Left ventricle myocardium superior (tissue), 1 donor: ENCODE measurements around the gene TGFBR2. TPM values are rescaled to one million over a fixed set of nuclear protein-coding genes. Genes with fewer than 3 reads are reported as not detected.

Source experiments
- ATAC-seq: fragments of 200-7000 bp; cut with Tn5 transposase; one replicate; pipeline ENCODE4 v1.9.1; 2020; ENCODE audit warnings: mild to moderate bottlenecking, moderate library complexity
- DNase-seq: peaks from one replicate; pipeline ENCODE4 v3.0.0-alpha.2; 2020
- intact Hi-C: fragments of 100-400 bp; cut with micrococcal nuclease; formaldehyde crosslinking; loops from one replicate; pipeline ENCODE4 v1.11.0; 2022
- total RNA-seq: library from RNA; stranded (reverse); fragmentation: NEBNext Ultra II Directional; extraction: Animal tissue kit (Norgen Biotek cat#: 25700); gene quantifications from one replicate; pipeline ENCODE4 v1.2.1, GENCODE V29; 2021
- donor health status: DM: no; HTN: yes; CAD: no; lungs with severe emphysema.

Gene TGFBR2
- total RNA-seq, 1 donor from 2014 or later, result 175 TPM

DNA sequence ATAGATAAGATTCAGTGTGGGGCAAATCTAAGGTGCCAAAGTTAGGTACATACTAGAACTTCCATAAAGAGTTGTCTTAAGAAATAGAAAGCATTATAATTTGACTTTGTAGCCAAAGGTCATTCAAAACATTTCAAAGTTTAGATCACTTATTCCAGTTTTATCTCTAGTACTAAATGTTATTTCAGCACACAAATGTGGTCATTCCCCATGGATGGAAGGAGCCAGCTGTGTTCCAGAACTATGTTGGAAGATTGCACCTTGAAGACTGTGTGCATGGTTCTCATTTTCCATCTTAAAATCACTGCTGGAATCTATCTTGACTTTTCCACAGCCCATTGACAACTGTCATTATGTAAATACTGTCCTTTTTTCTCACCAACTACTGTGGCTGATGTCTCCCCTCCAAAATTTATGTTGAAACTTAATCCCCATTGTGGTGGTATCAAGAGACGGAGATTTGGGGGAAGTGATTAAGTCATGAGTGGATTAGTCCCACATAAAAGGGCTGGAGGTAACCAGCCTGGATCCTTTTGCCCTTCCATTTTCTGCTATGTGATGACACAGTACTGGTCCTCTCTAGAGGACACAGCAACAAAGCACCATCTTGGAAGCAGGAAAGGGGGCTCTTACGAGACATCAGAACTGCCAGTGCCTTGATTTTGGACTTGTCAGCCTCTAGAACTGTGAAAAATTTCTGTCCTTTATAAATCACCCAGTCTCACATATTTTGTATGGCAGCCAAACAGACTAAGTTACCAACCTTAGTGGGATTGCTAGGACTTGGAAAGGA lies 24.0 kb downstream of the TGFBR2 start:
- intact Hi-C loops, result no loop called here
- ATAC-seq, result peak; percentile 67
- no peak for DNase-seq

DNA sequence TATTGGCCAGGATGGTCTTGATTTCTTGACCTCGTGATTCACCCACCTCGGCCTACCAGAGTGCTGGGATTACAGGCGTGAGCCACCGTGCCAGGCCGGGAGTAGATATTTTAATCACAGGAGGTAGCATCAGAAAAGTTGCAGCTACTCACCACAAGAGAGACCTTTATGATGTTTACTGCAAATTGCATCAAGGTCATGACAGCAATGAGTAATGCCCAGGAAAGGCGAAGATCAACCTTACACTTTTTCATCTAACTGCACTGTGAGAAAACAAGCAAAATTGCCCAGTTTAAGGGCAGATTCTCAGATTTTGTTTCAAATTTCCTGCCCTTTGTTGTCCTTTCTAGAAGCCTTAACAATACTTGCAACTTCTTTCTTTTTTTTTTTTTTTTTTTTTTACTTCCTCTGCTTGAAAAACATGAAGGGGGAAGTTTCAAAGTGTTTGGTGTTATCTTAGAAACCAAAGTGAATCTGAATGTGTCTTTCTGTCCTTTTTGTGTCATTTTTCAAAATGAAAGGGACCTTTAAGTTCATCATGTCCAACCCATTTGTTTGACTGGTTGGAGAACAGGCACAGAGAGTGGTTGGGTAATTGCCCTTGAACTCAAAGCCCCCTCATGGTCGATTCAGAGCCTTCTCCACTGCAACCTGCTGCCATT lies 25.0 kb downstream of the TGFBR2 start:
- DNase-seq (no peak), ATAC-seq (no peak)
- intact Hi-C loops, result no loop called here

DNA sequence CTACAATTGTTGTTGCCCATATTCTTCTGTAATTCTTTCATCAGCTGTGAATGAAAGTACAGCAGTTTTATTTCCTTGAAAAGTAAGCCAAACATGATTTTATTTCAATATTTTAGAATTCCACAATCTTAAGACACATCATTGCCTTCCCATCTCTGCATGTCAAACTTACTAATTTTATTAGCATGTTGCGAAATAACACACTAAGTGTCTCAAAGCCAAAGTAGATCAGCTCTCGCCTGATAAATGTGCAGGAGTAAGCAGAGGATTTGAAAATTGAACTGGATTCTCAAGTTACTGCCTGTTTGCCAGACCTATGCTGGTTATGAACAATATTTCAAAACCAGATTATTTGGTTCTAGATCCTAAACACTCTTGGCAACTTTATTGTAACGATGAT lies 25.7 kb downstream of the TGFBR2 start:
- DNase-seq (no peak), ATAC-seq (peak; percentile 9)
- intact Hi-C loops, result no loop called here

DNA sequence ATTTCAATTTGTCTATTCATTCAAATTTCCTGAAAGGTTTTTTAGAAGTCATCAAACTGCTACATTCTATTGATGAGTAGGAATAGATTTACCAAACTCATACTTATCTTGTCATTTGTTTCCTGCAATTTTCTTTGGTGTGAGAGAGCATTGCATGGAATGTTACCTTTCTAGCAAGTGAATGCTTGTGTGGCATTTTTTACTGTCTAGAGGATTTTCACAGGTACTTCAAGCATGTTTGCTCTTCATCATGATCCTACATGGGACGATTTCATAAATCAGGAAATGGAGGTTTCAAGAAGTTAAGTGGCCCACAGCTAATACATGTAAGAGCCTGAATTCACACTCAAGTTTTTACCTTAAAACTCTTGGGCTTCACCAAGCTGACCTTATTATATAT lies 26.1 kb downstream of the TGFBR2 start:
- intact Hi-C loops, result no loop called here
- ATAC-seq, result no peak
- DNase-seq, result no peak

DNA sequence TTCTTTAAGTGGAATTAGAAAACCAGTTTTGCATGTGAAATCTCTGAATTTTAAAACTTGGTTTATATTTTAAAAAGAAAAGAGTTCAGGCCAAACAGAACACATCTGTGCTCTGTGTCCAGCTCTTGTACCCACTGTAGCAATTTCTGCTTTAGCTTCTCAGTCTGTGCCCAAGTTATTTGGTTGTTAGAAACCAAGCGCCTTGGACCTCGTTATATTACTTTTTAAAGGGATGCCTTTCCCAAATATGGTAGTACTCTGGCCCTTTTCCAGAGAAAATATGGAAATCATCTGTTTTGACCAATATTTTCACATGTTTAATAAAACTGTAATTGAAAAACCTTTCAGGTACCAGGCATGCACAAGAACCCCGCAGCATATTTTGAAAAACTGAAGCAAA lies 27.3 kb downstream of the TGFBR2 start:
- intact Hi-C loops, result no loop called here
- DNase-seq (no peak), ATAC-seq (no peak)

DNA sequence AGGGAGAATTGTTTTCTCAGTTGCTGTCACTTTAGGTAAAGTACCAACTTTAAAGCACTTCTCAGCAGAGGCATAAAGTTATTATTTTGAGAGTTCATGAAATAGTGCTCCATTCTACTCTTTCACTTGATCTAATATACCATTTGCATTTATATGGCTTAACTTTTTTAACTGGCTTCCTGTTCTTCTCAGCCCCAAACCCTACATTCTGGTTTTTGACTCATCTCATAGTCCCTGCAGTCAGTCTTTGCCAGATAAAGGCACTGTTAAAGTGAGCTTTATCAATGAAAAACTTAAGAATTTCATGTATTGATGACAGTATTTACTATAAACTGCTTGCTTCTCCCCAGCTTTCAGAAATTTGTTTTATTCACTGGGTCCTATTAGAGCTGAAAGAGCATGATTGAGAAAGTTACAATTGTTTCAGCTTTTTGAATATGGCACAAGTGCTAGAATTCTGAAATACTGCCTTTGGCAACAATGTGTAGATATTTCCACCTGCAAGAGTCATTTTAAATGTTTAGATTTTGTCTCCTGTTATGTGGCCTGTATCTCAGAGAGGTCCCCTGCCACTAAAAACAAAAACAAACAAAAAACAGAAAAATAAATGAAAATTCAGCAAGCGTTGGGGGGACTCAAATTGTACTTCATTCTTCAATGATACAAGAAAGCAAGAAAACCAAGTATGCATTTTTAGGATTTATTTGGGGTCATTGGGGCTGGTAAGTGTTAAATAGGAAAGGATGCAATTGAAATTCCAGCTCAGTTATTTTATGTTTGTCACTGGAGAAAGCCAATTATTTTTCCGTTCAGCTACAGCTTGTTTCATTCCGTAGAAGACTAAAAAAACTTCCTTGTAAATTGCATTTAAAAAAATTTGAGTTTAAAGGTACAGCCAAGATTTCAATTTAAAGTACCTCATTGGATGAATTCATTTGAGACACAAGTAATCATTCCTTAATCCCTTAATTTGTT lies 28.6 kb downstream of the TGFBR2 start:
- ATAC-seq, result no peak
- DNase-seq, result no peak
- intact Hi-C loops, result no loop called here

DNA sequence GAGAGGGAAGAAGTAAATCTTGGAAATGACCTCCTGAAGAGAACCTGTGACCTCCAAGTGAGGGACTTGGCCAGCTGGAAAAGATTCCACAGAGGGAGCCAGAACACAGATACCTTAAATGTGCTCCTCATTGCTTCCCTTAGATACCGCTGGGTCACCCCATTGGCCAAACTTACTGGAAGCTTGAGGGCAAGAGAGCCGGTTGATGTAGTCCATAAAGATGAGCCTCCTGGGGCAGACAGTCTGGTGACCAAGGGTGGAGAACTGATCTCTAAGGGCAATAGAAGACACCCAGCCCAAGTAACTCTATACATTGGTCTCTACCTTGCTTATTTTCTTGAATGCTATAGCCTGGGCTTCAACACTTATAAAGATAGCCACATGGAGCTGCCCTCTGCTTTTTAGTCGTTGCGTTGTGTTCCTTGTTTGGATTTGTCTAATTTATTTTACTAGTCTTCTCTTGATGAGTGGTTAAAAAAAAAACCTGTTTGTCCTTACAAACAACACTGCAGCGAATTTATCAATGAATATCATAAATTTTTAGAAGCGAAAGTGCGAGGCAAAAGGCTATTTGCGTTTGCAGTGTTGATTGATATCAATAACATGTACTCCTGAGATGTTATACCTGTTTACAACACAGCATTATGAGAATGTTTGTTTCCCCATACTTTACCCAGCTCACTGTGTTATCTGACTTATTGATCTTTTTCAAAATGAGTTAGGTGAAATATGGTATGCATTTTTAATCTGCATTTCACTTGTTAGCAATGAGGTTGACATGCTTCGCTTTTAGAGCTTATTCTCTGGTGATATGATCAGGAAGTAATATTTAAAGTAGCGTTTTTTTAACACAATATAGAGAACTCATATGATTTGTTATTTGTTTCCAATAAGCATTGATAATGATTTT lies 31.2 kb downstream of the TGFBR2 start:
- ATAC-seq, result no peak
- intact Hi-C loops, result no loop called here

DNA sequence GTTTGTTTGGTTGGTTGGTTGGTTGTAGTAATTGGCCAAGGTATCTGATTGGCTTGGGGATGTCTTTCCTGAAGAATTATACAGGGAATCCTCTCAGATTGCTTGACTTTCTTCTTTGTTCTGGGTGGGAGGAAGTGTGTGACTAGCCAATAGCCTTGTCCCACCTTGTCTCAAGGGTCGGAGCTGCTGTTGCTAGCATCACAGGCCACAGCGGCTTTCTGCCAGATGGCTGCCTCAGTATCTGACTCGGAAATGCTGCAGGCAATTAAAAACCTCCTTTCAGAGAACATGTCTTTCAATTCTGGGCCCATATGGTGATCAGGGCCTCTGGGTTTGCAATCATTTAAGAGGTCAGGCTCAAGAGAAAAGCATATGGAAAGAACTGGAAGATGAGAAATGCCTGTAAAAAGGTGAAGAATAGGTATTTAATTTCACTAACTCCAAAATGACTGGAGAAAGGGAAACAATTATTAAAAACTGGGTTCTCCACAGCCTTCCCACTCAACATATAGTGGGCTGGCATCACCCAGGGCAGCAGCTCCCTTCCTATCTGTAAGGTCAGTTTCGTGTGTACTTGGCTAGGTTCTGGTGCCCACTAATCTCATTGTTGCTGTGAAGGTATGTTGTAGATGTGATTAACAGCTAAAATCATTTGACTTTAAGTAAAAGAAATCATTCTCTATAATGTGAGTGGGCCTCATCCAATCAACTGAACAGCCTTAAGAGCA lies 32.4 kb downstream of the TGFBR2 start:
- DNase-seq (peak; percentile 71), ATAC-seq (peak; percentile 57)
- intact Hi-C loops, result no loop called here

More for the DNA sequence above, 31.2 kb downstream of the TGFBR2 start:
- DNase-seq, result no peak

DNA sequence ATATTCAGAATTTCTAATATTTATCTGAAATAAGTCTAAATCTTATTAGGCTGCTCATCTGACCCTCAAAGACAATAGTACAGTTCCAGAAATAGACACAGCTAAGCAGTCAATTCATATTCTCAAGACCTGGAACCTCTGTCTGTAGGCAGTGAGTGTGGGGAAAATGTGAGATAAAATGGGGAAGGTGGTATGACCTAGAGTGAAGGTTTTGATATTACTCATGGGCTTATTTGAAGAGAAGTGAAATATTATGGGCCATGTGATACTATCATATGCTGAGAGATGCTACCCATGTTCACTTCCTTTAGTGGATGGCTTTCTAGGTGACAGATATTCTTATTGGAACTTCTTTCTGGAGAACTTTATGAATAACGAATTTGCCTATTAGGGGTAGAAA lies 33.5 kb downstream of the TGFBR2 start:
- ATAC-seq (no peak), DNase-seq (no peak)
- intact Hi-C loops, result no loop called here

DNA sequence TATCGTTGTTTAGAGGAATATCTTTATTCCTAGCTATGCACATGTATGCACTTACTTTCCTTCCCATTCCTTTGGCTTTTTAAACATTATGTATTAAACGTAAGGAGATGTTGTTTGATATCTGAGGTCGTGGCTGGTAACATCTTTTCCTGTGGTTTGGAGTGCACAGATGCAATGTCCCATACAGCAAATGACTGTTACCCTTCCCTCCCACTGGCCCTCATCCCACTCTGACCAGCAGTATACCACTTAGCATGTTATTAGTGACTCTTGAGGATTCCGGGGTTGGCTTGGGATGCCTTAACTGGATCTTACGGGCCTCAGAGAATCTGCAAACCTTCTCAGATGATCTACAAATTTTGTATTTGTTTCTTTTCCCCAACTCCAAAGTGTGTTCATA lies 34.5 kb downstream of the TGFBR2 start:
- no peak for DNase-seq

DNA sequence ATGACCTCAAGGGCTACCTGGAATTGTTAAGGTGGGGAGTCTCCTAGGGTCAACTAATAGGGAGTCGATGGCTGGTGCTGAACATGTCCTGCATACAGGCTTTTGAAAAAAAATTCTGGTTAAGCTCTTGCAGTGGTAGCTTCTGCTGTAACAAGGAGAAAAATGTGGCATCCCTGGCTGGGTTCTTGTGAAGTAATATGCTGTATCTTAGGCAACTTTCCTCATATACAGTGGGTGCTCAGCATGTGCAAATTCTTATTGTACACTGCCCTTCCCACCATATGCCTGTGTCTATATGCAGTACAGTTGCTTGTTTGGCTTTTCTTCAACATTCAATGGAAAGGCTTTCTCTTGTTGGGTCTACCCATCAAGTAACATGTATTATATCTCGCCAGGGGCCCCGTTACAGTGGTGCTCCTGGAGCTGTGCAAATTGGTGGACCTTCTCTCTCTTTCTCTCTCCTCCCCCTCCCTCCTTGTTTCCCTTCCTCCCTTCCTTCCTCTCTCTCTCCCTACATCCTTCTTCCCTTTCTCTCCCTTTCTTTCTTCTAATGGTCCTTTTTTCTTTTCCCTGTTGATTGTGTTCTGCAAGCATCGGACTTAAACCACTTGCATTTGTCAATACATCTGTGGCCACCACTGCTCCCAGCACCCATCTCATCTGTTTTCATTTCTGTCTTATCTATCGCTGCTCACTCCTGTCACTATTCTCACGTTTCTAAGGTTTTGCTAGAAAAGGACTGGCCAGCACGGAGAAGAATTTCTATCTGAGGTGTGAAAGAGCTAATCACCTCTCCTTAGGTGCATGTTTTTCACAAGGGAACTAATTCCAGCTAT lies 35.2 kb downstream of the TGFBR2 start:
- ATAC-seq (no peak), DNase-seq (no peak)
- intact Hi-C loops, result no loop called here

More for the DNA sequence above, 34.5 kb downstream of the TGFBR2 start:
- intact Hi-C loops, result no loop called here
- ATAC-seq, result no peak

DNA sequence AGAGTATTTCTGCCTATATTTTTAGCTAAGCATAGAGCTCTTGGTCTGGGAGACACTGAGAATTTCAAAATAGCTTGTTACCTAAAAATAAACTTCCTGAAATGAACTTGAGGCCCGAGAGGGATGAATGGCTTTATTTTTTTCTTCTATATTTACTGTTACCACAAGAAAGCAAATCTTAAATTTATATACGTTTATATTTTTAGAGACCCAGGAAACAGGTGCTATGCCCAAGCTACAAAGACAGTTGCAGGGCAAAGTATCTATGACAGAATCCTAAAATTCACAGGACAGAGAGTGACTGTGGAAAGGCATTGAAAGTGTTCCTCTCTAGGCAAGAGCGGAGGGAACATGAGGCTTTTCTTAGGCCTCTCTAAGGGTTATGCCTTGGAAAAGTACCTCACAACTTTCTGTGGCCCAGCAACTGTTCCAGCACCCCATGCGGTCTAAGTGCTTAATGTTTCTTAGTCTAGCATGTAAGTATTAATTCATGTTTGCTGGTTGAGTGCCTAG lies 36.5 kb downstream of the TGFBR2 start:
- intact Hi-C loops, result no loop called here
- DNase-seq (no peak), ATAC-seq (peak; percentile 50)

DNA sequence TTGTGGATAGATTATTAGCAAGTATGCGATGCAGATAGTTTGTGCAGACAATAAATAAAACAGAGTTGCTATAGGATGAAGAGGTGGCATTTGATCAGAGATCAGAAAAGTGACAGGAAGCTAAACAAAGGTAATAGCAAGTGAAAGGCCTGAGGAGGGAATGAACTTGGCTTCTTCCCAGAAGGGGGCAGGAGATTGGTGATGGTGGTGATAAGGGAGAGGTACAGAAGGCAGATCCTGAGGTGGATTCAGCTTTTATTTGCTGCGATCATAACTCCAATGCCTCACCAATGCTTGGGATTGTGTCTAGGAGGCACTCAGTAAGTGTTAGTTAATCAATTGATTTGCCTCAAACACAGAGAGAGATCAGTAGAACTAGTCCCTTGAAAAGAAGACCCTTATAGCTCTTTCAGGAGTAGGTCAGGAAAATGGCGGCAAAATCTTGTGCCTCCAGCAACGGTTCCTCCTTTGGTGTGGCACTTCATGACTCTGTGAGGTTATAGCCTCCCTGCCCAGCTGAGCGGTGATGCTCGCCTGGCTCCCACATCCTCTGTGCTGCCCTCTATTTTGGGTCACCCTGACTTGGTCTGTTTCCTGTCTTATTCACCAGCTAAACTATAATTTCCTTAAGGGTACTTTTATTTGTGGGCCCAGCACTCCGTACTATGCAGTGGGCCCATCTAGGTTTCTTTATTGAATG lies 37.5 kb downstream of the TGFBR2 start:
- intact Hi-C loops, result no loop called here
- DNase-seq (no peak), ATAC-seq (peak; percentile 5)

DNA sequence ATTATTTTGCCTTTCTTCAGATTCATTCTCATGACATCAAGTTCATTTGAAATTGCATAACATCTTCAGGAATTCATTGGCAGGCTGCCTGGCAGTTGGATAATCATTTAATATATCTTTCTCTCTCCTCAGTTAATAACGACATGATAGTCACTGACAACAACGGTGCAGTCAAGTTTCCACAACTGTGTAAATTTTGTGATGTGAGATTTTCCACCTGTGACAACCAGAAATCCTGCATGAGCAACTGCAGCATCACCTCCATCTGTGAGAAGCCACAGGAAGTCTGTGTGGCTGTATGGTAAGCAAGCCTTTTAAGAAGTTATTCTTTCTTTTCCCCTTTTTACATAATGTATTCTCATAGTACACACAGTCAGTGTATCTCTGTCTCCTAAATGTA lies 38.2 kb downstream of the TGFBR2 start:
- intact Hi-C loops, result no loop called here
- ATAC-seq, result peak; percentile 16
- peak; percentile 47 for DNase-seq

DNA sequence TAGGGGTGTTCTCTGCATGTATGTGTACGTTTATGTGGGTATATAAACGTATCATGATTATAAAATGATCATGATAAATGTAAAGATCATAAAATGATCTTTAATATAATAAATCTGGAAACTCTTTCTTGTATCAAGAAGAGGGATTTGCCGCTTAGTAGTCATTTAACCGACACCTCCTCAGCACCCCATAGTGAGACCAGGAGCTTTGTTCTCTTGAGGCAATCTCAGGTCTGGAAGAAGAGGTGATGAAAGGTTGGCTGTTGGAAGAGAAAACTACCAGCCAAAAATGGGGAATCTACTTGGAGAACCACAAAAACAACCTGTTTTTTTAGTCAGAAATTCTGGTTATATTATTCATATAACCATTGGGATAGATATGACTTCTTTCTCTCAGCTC lies 38.7 kb downstream of the TGFBR2 start:
- no peak for ATAC-seq
- intact Hi-C loops, result no loop called here

DNA sequence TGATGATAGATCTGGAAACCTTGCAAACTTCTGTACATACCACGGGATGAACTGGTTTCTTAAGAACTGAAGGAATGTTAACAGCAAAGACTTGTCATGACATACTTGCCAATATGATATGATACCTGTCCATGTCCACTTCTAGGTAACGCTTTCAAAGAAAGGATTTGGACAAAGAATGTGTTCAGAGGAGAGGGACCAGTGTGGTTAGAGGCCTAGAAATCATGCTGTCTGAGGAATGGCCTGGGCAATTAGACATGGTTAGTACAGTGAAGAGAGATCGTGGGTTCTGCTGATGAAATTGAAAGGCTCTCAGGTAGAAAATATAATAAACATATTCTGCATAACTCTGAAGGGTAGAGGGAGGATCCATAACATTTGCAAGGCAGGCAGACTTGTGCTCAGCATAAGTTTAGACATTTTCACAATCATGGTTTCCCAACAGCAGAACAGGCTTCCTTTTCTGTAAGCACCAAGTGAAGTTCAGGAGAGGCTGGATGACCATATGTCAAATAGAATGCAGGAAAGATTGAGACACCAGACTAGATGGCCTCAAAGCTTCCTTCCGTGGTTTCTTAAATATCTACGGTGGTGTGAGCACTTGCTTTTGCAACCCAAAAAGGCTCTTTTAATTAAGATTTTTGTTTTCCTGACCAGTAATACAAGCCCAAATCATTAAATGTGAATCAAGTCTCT lies 39.9 kb downstream of the TGFBR2 start:
- DNase-seq, result no peak
- peak; percentile 10 for ATAC-seq
- intact Hi-C loops, result no loop called here

More for the DNA sequence above, 38.7 kb downstream of the TGFBR2 start:
- no peak for DNase-seq
